Measurements from ENCODE around the gene SRGAP2B.
"Not testable (repeated sequence)": the region's sequence is repeated elsewhere in the genome, so short reads cannot be mapped to it uniquely, and the experiment has no call there.

SRGAP2B gene

DNA sequence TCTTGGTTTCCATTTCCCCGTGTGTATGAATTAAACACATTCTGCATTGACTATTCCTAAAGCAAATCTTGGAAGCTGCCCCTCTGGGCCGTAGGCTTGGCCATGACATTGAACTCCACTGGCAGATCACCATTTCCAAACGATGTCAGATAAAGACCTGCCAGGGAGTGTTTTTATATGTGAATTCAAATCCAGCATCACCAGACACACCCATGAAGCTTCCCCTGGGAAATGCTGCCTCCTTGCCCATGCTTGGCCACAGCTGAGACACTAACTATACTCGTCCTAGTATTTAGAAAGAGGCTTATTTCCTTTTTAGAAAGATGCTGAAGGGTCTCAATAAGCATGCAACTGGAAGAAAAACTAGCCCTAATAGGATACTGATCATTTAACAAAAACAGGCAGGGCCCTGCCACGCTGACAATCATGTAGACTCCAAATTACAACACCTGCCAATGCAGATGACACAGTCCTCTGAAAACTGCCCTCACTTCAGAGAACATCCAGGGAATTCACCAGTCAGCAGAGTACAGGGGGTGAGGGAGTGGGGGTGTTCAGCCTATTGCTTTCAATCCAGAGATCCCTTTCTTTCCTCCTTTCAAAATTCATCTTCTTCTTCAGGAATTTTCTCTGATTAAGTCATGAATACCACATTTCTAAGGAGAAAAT lies 94.9 kb downstream of the SRGAP2B start:
- DNase-seq (ENCODE audit: low spot score); FAIRE-seq: not testable (repeated sequence)

DNA sequence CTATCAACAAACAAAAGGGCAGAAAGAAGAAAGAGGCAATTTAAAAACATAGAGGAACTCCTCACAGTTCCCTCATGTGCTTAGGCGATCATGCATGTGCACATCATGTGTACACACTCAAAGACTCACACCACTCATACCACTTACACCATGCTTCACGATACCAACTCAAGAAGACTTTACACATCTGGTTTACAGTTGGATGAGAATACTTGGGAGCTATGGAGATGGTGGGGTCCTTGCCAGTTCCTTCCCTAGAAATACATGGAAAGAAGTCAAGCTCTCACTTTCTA lies 96.2 kb downstream of the SRGAP2B start:
- FAIRE-seq; DNase-seq (ENCODE audit: low spot score): not testable (repeated sequence)

- not testable (repeated sequence) for DNase-seq (ENCODE audit: low spot score); FAIRE-seq
These were observed 96.8 kb downstream of the SRGAP2B start for GRCh38 chr1:144998134-144998980.

DNA sequence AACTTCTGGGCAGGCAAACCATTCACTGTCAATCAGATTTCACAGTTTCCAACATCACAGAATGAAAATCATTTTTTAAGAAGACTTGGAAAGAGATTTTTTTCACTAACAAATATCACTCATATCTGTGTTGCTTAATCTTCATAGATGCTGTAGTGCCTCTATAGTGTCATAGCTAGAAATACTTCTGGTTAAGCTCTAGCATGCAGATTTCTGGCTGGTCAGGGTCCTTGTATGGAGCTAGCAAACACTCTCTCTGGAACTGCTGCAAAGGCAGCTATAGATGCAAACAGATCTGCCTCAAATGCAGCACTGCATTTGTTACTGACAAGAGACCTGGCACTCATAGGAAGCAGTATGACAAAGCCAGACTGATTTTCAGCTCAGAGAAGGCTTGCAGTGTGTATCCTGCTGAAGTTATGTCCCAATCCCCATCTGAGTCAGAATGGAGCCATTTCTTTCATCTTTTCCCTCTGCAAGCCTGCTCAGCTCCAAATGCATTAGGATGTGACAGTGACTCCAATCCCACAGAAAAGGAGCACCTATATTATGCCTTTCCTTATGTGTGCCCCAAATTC lies 99.2 kb downstream of the SRGAP2B start:
- not testable (repeated sequence) for FAIRE-seq; DNase-seq (ENCODE audit: low spot score)

DNA sequence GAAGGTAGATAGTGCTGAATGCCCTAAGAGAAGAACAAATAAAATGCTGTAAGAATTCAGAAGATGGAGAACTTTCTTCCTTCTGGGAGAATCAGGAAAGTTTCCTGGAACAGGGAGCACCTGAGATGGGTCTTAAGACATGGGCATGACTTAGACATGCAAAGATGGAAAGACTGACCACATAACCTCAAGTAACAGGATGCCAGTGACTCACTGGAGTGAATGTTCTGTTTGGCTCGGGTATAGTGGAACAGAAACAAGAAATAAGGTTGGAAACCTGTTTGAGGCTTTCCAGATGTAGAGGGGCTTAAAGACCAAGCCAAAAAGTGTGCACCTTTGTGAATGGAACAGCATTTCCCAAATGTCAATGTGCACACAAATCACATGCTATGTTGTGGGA lies 102.2 kb downstream of the SRGAP2B start:
- DNase-seq (ENCODE audit: low spot score) (peak; percentile 63), FAIRE-seq (peak; percentile 42)

- FAIRE-seq; DNase-seq (ENCODE audit: low spot score): not testable (repeated sequence)
These were observed 104.5 kb downstream of the SRGAP2B start for GRCh38 chr1:144990611-144991010.

DNA sequence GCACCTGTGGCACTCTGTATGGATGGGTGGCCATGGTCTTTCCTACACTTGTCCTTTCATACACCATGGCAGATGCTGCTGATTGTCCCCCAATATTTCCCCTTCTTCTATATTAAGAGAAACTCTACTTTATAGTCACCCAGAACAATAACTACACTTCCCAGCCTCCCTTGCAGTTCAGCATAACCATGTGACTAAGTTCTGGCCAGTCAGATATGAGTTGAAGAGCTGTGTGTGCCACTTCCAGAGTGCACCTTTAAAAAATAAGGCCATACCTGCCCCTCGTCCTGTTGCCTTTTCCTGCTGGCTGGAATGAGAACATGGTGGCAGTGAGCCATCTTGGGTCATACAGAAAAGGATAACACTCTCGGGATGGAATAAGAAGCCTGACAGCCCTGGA lies 108.0 kb downstream of the SRGAP2B start:
- not testable (repeated sequence) for DNase-seq (ENCODE audit: low spot score); FAIRE-seq

DNA sequence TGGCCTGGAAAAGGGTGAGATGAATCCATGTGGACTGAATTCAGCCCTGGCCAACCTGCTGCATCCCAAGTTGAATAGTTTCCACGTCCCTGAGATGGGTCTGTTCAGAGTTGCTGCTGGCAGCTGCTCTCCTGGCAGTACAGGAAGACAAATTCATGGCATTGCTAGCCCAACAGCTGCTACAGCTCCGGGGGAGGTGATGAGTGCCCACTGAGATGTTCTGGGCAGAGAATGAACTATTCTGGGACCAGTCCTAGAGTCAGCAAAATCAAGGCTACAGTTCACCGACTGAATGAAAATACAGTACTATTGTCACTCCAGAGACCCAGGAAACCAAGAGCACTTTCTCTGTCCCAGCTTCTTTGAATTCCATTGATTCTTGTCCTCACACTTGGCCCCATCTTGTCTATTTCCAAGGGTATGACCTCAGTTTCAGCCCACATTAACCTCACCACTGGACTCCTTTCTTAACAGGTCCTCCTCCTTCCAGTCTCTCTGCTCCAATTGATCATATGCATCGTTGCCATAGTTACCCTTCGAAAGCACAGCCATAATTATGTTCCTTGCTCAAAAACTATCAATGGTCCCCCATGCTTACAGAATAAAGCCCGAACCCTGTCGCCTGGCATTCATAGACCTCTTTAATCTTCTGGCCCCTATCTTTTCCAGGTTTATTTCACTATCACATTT lies 108.8 kb downstream of the SRGAP2B start:
- FAIRE-seq; DNase-seq (ENCODE audit: low spot score): not testable (repeated sequence)

DNA sequence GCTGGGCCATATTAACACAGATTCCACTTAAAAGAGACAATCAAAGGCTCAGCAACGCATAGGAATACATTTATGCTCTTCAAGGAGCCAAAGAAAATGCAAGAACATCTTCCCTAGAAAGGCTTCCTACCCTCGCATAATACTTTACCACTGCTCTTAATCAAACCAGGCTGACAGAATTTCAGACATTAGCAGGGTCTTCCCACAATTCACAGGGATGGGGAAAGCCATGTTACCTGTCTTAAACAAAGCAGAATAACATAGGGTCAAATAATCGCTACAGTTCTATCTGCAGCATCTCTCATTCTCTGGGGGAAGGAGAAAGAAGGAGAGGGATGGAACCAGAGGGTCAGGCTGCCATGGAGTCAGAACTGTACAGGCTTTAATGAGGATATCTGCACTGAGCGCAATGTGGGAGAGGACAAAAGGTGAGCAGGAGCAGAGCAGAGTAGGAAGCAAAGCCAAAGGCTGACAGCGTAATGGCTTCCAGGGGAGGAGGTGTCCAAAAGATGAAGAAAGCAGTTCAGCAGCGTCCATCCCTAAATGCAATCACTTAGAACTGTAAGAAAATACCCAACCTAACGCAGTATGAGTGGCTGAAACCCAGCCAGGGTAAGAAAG lies 109.5 kb downstream of the SRGAP2B start:
- DNase-seq (ENCODE audit: low spot score); FAIRE-seq: not testable (repeated sequence)

DNA sequence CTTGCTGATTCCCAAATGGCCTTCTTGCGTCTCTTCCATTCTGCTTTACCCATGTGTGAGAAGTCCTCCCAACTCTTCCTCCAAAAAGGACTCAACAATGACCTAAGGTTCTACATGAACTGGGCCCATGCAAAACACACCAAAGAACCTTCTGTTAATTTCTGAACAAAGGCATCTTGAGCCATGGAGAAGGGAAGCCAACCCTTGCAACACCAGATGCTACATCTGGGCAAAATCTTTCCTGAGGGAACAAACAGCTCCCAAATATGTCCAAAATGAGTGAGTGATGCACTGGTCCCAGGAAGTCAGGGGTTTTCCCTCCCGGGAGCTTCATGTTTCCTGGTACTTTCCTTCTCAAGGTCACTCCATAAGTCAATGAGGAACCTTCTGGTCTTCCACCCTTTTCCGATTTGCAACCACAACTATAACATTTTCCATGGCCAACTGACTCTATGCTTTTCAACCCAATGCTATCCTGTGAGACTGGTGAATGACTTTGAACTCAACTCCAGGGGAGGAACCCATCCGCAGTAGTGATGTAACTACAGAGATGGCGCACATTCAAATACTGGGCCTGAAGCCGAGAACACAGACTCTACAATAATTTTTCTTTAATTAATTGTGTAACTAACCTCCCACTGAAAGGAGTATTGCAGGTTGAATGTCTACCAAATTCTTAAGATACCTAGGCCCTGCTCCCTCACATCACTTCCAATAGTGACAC lies 112.2 kb downstream of the SRGAP2B start:
- DNase-seq (ENCODE audit: low spot score); FAIRE-seq: not testable (repeated sequence)

DNA sequence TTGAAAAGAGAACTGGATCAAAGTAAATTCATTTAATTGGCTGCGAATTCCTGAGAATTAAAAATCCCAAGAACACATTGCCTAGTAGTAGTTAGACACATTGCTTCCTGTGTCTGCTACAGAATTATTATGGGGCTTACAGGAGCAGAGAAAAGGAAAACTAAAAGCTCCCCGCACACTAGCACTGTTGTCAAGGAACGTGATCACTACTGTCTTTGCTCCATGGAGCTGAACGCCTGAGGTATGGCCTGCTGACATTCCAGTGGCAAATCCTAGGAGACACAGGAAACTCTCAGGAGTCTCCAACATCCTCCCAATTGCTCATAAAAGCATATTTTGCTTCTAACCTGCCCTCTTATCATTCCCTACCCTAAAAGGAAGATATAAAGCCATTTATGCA lies 114.0 kb downstream of the SRGAP2B start:
- DNase-seq (ENCODE audit: low spot score) = not testable (repeated sequence)
- peak; percentile 68 for FAIRE-seq

- not testable (repeated sequence) for FAIRE-seq; DNase-seq (ENCODE audit: low spot score)
These were observed 115.0 kb downstream of the SRGAP2B start for GRCh38 chr1:144979960-144980595.

DNA sequence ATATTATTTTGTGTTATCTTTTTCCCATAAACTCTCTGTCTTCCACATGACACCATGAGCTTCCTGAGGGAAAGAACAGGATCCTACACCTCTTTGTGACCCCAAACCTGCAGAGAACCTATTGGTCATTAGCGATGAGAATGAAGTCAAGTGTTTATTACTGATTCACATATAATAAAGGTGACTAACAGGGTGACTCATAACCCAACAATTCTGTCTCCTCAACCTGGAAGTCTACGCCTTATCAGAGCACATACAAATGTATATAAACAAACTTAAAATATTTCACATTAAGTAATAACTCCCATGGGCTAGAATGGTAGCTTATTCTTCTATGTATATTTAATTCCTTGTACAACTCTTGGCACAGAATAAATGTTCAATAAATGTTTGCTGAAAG lies 117.3 kb downstream of the SRGAP2B start:
- not testable (repeated sequence) for DNase-seq (ENCODE audit: low spot score)
- FAIRE-seq = peak; percentile 93

DNA sequence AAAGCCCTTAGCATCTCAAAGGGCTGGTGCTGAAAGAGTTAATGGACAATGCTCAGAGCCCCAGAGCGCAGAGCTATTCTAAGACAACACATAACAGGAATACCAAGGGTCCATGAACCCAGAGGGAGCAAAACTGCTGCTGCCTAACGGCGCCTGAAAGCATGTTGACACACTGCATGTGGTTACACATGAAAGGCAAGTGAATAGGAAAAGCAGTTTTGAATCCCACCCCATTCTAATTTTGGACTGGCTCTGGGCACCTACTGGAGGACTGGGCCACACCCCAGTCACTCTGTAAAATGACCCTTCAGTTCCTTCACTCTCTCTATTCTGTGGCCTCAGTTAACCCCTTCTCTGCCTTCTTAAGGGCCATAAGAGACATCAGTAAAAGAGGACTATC lies 123.2 kb downstream of the SRGAP2B start:
- DNase-seq (ENCODE audit: low spot score); FAIRE-seq: not testable (repeated sequence)

DNA sequence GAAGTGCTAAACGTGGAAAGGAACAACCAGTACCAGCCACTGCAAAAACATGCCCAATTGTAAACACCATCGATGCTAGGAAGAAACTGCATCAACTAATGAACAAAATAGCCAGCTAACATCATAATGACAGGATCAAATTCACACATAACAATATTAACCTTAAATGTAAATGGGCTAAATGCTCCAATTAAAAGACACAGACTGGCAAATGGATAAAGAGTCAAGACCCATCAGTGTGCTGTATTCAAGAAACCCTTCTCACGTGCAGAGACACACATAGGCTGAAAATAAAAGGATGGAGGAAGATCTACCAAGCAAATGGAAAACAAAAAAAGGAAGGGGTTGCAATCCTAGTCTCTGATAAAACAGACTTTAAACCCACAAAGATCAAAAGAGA lies 128.6 kb downstream of the SRGAP2B start:
- not testable (repeated sequence) for DNase-seq (ENCODE audit: low spot score); FAIRE-seq

- not testable (repeated sequence) for FAIRE-seq; DNase-seq (ENCODE audit: low spot score)
These were observed 130.4 kb downstream of the SRGAP2B start for GRCh38 chr1:144964765-144965164.

DNA sequence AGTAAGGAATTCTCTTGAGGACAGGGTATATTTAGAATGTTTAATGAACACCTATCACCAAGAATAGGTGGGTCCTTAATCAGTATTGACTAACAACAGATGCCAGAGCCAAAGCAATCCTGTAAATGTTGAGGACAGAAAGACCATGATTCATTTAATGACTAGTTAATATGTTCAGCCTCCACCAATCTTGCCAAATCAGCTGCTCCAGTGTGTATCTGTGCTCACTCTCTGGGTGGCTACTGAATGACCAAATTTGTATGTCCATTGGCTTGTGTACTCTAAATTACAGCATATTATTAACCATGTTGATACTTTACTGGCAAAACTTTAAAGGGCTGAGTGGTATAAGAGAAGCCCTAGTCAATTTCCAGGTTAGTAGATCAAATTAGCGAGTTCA lies 130.9 kb downstream of the SRGAP2B start:
- not testable (repeated sequence) for DNase-seq (ENCODE audit: low spot score); FAIRE-seq

- FAIRE-seq; DNase-seq (ENCODE audit: low spot score): not testable (repeated sequence)
These were observed 131.6 kb downstream of the SRGAP2B start for GRCh38 chr1:144963571-144963970.
